ENCODE results near the gene OOSP1. TPM values are rescaled to one million over a fixed set of nuclear protein-coding genes. Genes with fewer than 3 reads are reported as not detected.

OOSP1 gene
- total RNA-seq = 0.39 TPM in 1 of 2 replicates, not detected in the other

GRCh38 chr11:59938132-59938531, at the start of gene OOSP1:
TSS of gene OOSP1 (plus strand) at chr11:59938432. CDS start at chr11:59938455, 23 bp downstream.

GRCh38 chr11:59963733-59964132, 25.5 kb downstream of the OOSP1 start, which contains the start of gene OOSP4A:
TSS of gene OOSP4A (plus strand) at chr11:59964033. CDS start at chr11:59964033, 0 bp downstream.

Other genes with a start within 250 kb of the OOSP1 start
- gene OR10V1, start 224.6 kb upstream of the OOSP1 start, total RNA-seq = not detected in 2 replicates
- 23.2 and 35.7 TPM in 2 replicates for gene STX3, start 183.1 kb upstream of the OOSP1 start, total RNA-seq
- gene MRPL16, start 127.7 kb upstream of the OOSP1 start, total RNA-seq = 21.8 and 27.5 TPM in 2 replicates
- not detected in 2 replicates for gene CBLIF, start 92.9 kb upstream of the OOSP1 start, total RNA-seq
- gene TCN1, start 71.9 kb upstream of the OOSP1 start, total RNA-seq = 0.11 TPM in 1 of 2 replicates, not detected in the other
- gene OOSP3, start 59.6 kb upstream of the OOSP1 start, total RNA-seq = not detected in 2 replicates
- gene OOSP4A, start 25.6 kb downstream of the OOSP1 start, total RNA-seq = not detected in 2 replicates
- gene OOSP4B, start 78.7 kb downstream of the OOSP1 start, total RNA-seq = not detected in 2 replicates
- gene OOSP2, start 102.0 kb downstream of the OOSP1 start, total RNA-seq = not detected in 2 replicates
- not detected in 2 replicates for gene MS4A3, start 118.2 kb downstream of the OOSP1 start, total RNA-seq
- not detected in 2 replicates for gene MS4A2, start 150.2 kb downstream of the OOSP1 start, total RNA-seq
- not detected in 2 replicates for gene MS4A6A, start 244.7 kb downstream of the OOSP1 start, total RNA-seq